Adrenal gland (tissue), 12 donors: ENCODE data around the gene MTHFD1L. TPM values are rescaled to one million over a fixed set of nuclear protein-coding genes. Genes with fewer than 3 reads are reported as not detected.

ENCODE experiments used
- DNase-seq, 7 donors: peaks; one replicate each; pipeline ENCODE4 v3.0.0-alpha.2; 2019 to 2020
- H3K27ac ChIP-seq, 5 donors: fragments of 200-600 bp; sonication (generic) in 4 of 5; 1 replicate in 3 of 5; 2 replicates in 2 of 5; pipeline versions ENCODE4 v1.5.1 to v1.8.0; 2016 to 2020; ENCODE audit warnings: mild to moderate bottlenecking in 1 of 5
- H3K27me3 ChIP-seq: fragments of 200-600 bp; 2 replicates; pipeline ENCODE4 v1.8.0; 2021
- H3K36me3 ChIP-seq, 2 donors: fragments of 200-600 bp; replicated peaks in 1 of 2; 1 replicate in 1 of 2; 2 replicates in 1 of 2; pipeline versions ENCODE4 v1.5.1 to v1.8.0; 2018 to 2022
- H3K4me1 ChIP-seq, 2 donors: fragments of 200-600 bp; replicated peaks in 1 of 2; 1 replicate in 1 of 2; 2 replicates in 1 of 2; pipeline versions ENCODE4 v1.5.1 to v1.8.0; 2018 to 2021
- H3K4me3 ChIP-seq, 4 donors: fragments of 200-600 bp; sonication (generic) in 3 of 4; one replicate each; pipeline ENCODE4 v1.5.1; 2016 to 2018
- H3K9me3 ChIP-seq, 3 donors: fragments of 200-600 bp; sonication (generic) in 1 of 3; replicated peaks in 1 of 3; 1 replicate in 2 of 3; 2 replicates in 1 of 3; pipeline versions ENCODE4 v1.5.1 to v1.8.0; 2016 to 2021
- CTCF ChIP-seq, 6 experiments: fragments of 450-650 bp in 4 of 6; fragments of 200-600 bp in 2 of 6; sonication (generic) in 1 of 6; IDR thresholded peaks; 1 replicate in 5 of 6; 2 replicates in 1 of 6; pipeline versions ENCODE4 v1.5.1 to v1.8.0; 2016 to 2021; ENCODE audit warnings: antibody characterized with exemption in 6 of 6, mild to moderate bottlenecking in 2 of 6, moderate library complexity in 1 of 6
- POLR2A ChIP-seq, 2 donors: fragments of 450-650 bp; IDR thresholded peaks; one replicate each; pipeline ENCODE4 v1.6.1; 2017; ENCODE audit warnings: antibody characterized with exemption in 2 of 2, mild to moderate bottlenecking in 2 of 2, moderate library complexity in 1 of 2
- WGBS, 4 donors: extraction: QIAGEN DNeasy Blood & Tissue Kit in 2 of 4; methylation state at CpG; one replicate each; pipeline versions ENCODE4 v1.1.5 to v1.1.7; 2013 to 2017; 5-methylcytosine and 5-hydroxymethylcytosine counted together
- intact Hi-C, 2 donors: fragments of 100-400 bp; cut with DNase I; formaldehyde crosslinking; loops; one replicate each; pipeline versions ENCODE4 v1.14.1 to v1.15.0; 2022 to 2023
- polyA plus RNA-seq, 3 donors: library from polyadenylated mRNA; stranded (reverse); fragments of 200-250 nt in 2 of 3; fragments of 350-450 nt in 1 of 3; fragmentation: Illumina TruSeq in 1 of 3; extraction: RNeasy Lipid Tissue Mini Kit (QIAGEN cat#74804) in 1 of 3; gene quantifications; one replicate each; pipeline ENCODE4 v1.2.3, GENCODE V29; 2013 to 2014
- total RNA-seq, 9 donors: library from RNA; depleted of rRNA in 4 of 9; stranded (reverse); fragments of >200 nt in 4 of 9; fragments of 120-200 nt in 1 of 9; fragmentation: NEBNext Ultra II Directional in 1 of 9; extraction: Animal tissue kit (Norgen Biotek cat#: 25700) in 1 of 9; gene quantifications; one replicate each; pipeline versions ENCODE4 v1.1.0 to v1.2.4, GENCODE V29; 2013 to 2023
- donor health status: healthy with polysubstance abuse.
- donor health status: Bipolar disorder and iron deficiency.
- donor health status: DM: yes; HTN: yes; CAD: no.
- donor health status: DM: no; HTN: no; CAD: no.
- donor health status: DM: no; HTN: no; CAD: no.
- donor health status: DM: yes; HTN: yes; CAD: no.

MTHFD1L gene
- total and polyA plus RNA-seq, 12 donors = 8.5 to 28.8 (median 18.1) TPM

- DNase-seq = no peak
- H3K4me1 ChIP-seq = peaks cover 6 to 20% of the 10 kb centered on the region in 2 donors
- intact Hi-C loops = loop anchor here in 1 of 2 donors (10.0 kb wide), 1 partner anchor 107 kb away; no protein-coding TSS in a partner anchor
- H3K27me3 ChIP-seq = no peaks in the 10 kb centered on the region
- whole genome bisulfite sequencing, 4 donors = 85 to 97% (median 91%) methylated on average over 5 of the region's 5 CpGs
- no peaks in the 10 kb centered on the region for H3K9me3 ChIP-seq
- H3K4me3 ChIP-seq = no peak overlapping the region
- no peak for TF ChIP-seq POLR2A (IDR thresholded peaks at IDR 0.05)
- TF ChIP-seq CTCF (IDR thresholded peaks at IDR 0.05) = no peak
- H3K27ac ChIP-seq = peak overlapping the region in 1 of 5 donors; percentile 39
- H3K36me3 ChIP-seq = no peaks in the 10 kb centered on the region
Measured at GRCh38 chr6:151001387-151002056, 136.0 kb downstream of the MTHFD1L start.

- TF ChIP-seq POLR2A (IDR thresholded peaks at IDR 0.05) (no peak), CTCF (IDR thresholded peaks at IDR 0.05) (no peak)
- H3K4me1 ChIP-seq = peaks cover 6 to 20% of the 10 kb centered on the region in 2 donors
- 60 to 69% (median 61%) methylated on average over 2 of the region's 2 CpGs for WGBS, 4 donors
- no peak overlapping the region for H3K4me3 ChIP-seq
- H3K27me3 ChIP-seq = no peaks in the 10 kb centered on the region
- DNase-seq = peak in 2 of 7 donors; percentile 28 to 29
- no peaks in the 10 kb centered on the region for H3K36me3 ChIP-seq
- intact Hi-C loops = loop anchor here in 1 of 2 donors (10.0 kb wide), 1 partner anchor 107 kb away; no protein-coding TSS in a partner anchor
- no peaks in the 10 kb centered on the region for H3K9me3 ChIP-seq
- H3K27ac ChIP-seq = peak overlapping the region in 1 of 5 donors; percentile 39
Measured at GRCh38 chr6:151002057-151002450, 136.6 kb downstream of the MTHFD1L start.

- intact Hi-C loops = loop anchor here in 1 of 2 donors (10.0 kb wide), 1 partner anchor 108 kb away; no protein-coding TSS in a partner anchor
- Histone ChIP-seq H3K27ac (peak overlapping the region in 1 of 5 donors; percentile 39), H3K4me1 (peaks cover 6 to 20% of the 10 kb centered on the region in 2 donors), H3K4me3 (no peak overlapping the region), H3K27me3 (no peaks in the 10 kb centered on the region), H3K9me3 (no peaks in the 10 kb centered on the region), H3K36me3 (no peaks in the 10 kb centered on the region)
- DNase-seq = no peak
- 91 to 96% (median 94%) methylated on average over 17 of the region's 17 CpGs for WGBS, 4 donors
- TF ChIP-seq POLR2A (IDR thresholded peaks at IDR 0.05) (no peak), CTCF (IDR thresholded peaks at IDR 0.05) (no peak)
Measured at GRCh38 chr6:151002491-151002935, 137.0 kb downstream of the MTHFD1L start.

GRCh38 chr6:151004383-151005024 is 139.0 kb downstream of the MTHFD1L start:
- WGBS, 4 donors = 43 to 50% (median 44%) methylated on average over 8 of the region's 8 CpGs
- H3K27ac ChIP-seq = peak overlapping the region in 3 of 5 donors; percentile 41 to 77 (median 73)
- H3K9me3 ChIP-seq = no peaks in the 10 kb centered on the region
- no peaks in the 10 kb centered on the region for H3K36me3 ChIP-seq
- H3K27me3 ChIP-seq = no peaks in the 10 kb centered on the region
- intact Hi-C loops = loop anchor here in 1 of 2 donors (10.0 kb wide), 1 partner anchor 110 kb away; no protein-coding TSS in a partner anchor
- H3K4me1 ChIP-seq = peaks cover 6 to 20% of the 10 kb centered on the region in 2 donors
- peak in 3 of 7 donors; percentile 13 to 23 (median 21) for DNase-seq
- TF ChIP-seq POLR2A (IDR thresholded peaks at IDR 0.05) (no peak), CTCF (IDR thresholded peaks at IDR 0.05) (no peak)
- peak overlapping the region in 1 of 4 donors; percentile 10 for H3K4me3 ChIP-seq
